ENCODE measurements around the gene TUBB4B.

Gene TUBB4B

GRCh38 chr9:137234055-137234697 lies 6.9 kb upstream of the TUBB4B start:
- Histone ChIP-seq H3K79me2 (ENCODE audit: insufficient read depth, low read length) (no peaks in the 10 kb centered on the region), H2AFZ (ENCODE audit: low read depth, low read length, severe bottlenecking) (no peak overlapping the region), H3K27ac (ENCODE audit: low read depth, low read length) (no peak overlapping the region), H3K36me3 (ENCODE audit: low read length) (no peaks in the 10 kb centered on the region), H3K4me3 (ENCODE audit: insufficient read depth, low read length, poor library complexity, severe bottlenecking) (no peak overlapping the region), H4K20me1 (ENCODE audit: low read depth, low read length) (no peaks in the 10 kb centered on the region), H3F3A (ENCODE audit: insufficient read depth) (no peaks in the 10 kb centered on the region), H3K27me3 (ENCODE audit: low read length) (no peaks in the 10 kb centered on the region), H3K9ac (ENCODE audit: low read length) (no peak overlapping the region), H3K4me2 (ENCODE audit: low read depth, low read length, poor library complexity, severe bottlenecking) (no peak overlapping the region), H3K9me3 (ENCODE audit: insufficient read depth, low read length) (no peaks in the 10 kb centered on the region), H3K9me2 (replicated peaks; ENCODE audit: insufficient read depth, low read length) (no peaks in the 10 kb centered on the region)
- TF ChIP-seq, protein P1, sequence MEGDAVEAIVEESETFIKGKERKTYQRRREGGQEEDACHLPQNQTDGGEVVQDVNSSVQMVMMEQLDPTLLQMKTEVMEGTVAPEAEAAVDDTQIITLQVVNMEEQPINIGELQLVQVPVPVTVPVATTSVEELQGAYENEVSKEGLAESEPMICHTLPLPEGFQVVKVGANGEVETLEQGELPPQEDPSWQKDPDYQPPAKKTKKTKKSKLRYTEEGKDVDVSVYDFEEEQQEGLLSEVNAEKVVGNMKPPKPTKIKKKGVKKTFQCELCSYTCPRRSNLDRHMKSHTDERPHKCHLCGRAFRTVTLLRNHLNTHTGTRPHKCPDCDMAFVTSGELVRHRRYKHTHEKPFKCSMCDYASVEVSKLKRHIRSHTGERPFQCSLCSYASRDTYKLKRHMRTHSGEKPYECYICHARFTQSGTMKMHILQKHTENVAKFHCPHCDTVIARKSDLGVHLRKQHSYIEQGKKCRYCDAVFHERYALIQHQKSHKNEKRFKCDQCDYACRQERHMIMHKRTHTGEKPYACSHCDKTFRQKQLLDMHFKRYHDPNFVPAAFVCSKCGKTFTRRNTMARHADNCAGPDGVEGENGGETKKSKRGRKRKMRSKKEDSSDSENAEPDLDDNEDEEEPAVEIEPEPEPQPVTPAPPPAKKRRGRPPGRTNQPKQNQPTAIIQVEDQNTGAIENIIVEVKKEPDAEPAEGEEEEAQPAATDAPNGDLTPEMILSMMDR (IDR thresholded peaks at IDR 0.05; ENCODE audit: insufficient read depth, low read length, poor library complexity, severe bottlenecking), result no peak
- TF ChIP-seq EZH2phosphoT487 (conservative IDR thresholded peaks at IDR 0.05; ENCODE audit: low read length), result no peak

DNA sequence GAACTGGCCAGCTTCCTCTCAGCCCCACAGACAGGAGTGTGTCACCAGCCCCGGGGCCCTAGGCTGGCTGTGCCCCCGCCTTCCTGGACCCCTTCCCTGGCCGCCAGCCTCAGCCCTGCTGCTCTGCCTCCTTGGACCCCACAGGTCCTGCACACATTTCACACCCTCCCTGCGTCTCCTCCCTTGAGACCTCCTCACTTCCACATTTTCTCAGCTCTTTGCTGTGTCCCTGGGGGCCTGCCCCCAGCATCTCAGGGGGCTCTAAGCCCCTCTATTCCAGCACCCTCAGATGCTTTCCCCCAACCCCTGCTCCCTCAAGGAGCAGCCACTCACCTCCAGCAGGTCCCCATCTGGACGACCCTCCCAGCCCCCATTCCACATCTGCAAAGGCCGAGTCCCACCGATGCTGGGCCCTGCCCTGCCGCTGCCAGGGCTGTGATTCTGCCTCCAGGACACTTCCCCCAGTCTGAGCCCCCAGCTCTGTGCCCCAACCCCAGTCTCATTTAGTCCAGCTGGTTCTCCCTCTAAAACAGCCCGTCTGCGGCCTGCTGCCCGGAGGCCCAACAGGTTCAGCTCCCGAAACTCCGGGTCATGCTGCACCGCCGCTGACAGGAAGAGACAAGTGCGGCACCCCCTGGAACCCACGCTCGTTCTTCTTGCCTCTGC lies 6.2 kb upstream of the TUBB4B start:
- Histone ChIP-seq H3K4me2 (ENCODE audit: low read depth, low read length, poor library complexity, severe bottlenecking) (no peak overlapping the region), H3F3A (ENCODE audit: insufficient read depth) (no peaks in the 10 kb centered on the region), H3K79me2 (ENCODE audit: insufficient read depth, low read length) (no peaks in the 10 kb centered on the region; the same call in 1 of the 2 replicates), H3K9me2 (replicated peaks; ENCODE audit: insufficient read depth, low read length) (no peaks in the 10 kb centered on the region), H3K27ac (ENCODE audit: low read depth, low read length) (no peak overlapping the region), H3K9me3 (ENCODE audit: insufficient read depth, low read length) (no peaks in the 10 kb centered on the region), H4K20me1 (ENCODE audit: low read depth, low read length) (no peaks in the 10 kb centered on the region), H2AFZ (ENCODE audit: low read depth, low read length, severe bottlenecking) (no peak overlapping the region), H3K9ac (ENCODE audit: low read length) (no peak overlapping the region), H3K36me3 (ENCODE audit: low read length) (no peaks in the 10 kb centered on the region), H3K27me3 (ENCODE audit: low read length) (no peaks in the 10 kb centered on the region), H3K4me3 (ENCODE audit: insufficient read depth, low read length, poor library complexity, severe bottlenecking) (no peak overlapping the region)
- TF ChIP-seq, protein P1 (IDR thresholded peaks at IDR 0.05; ENCODE audit: insufficient read depth, low read length, poor library complexity, severe bottlenecking), result no peak
- TF ChIP-seq EZH2phosphoT487 (conservative IDR thresholded peaks at IDR 0.05; ENCODE audit: low read length), result no peak

- Histone ChIP-seq H2AFZ (ENCODE audit: low read depth, low read length, severe bottlenecking) (no peak overlapping the region), H3K4me3 (ENCODE audit: insufficient read depth, low read length, poor library complexity, severe bottlenecking) (no peak overlapping the region), H4K20me1 (ENCODE audit: low read depth, low read length) (no peaks in the 10 kb centered on the region), H3K9me2 (replicated peaks; ENCODE audit: insufficient read depth, low read length) (no peaks in the 10 kb centered on the region), H3K4me2 (ENCODE audit: low read depth, low read length, poor library complexity, severe bottlenecking) (no peak overlapping the region), H3K27me3 (ENCODE audit: low read length) (no peaks in the 10 kb centered on the region), H3K27ac (ENCODE audit: low read depth, low read length) (no peak overlapping the region), H3F3A (ENCODE audit: insufficient read depth) (no peaks in the 10 kb centered on the region), H3K9ac (ENCODE audit: low read length) (no peak overlapping the region), H3K36me3 (ENCODE audit: low read length) (no peaks in the 10 kb centered on the region), H3K9me3 (ENCODE audit: insufficient read depth, low read length) (no peaks in the 10 kb centered on the region), H3K79me2 (ENCODE audit: insufficient read depth, low read length) (no peaks in the 10 kb centered on the region; the same call in 1 of the 2 replicates)
- TF ChIP-seq EZH2phosphoT487 (conservative IDR thresholded peaks at IDR 0.05; ENCODE audit: low read length), result no peak
- TF ChIP-seq, protein P1 (IDR thresholded peaks at IDR 0.05; ENCODE audit: insufficient read depth, low read length, poor library complexity, severe bottlenecking), result no peak
Measured at GRCh38 chr9:137235424-137236237, 5.5 kb upstream of the TUBB4B start.
